ENCODE data around the gene TMEM37. TPM values are rescaled to one million over a fixed set of nuclear protein-coding genes. Genes with fewer than 3 reads are reported as not detected.

The TMEM37 gene
- total and polyA plus RNA-seq, 2 of the 13 experiments (the other 11 are each of a cell fraction or from before 2014, with no cell fraction given), result 37.7 to 115 TPM

GRCh38 chr2:119432851-119433522, 1.3 kb downstream of the TMEM37 start (continued):
- no peak for TF ChIP-seq ZNF329 (CRISPR knock-in tag; IDR thresholded peaks at IDR 0.05; ENCODE audit: low read depth)
- TF ChIP-seq ZEB1 (IDR thresholded peaks at IDR 0.05; ENCODE audit: insufficient replicate concordance, low read depth), result peak; percentile 67
- TF ChIP-seq PRPF4 (IDR thresholded peaks at IDR 0.05; ENCODE audit: low read depth, low read length, poor library complexity, severe bottlenecking), result no peak
- no peak for TF ChIP-seq SOX6 (IDR thresholded peaks at IDR 0.05)
- TF ChIP-seq SOX6 (CRISPR knock-in tag; IDR thresholded peaks at IDR 0.05), result 0 out of 2 replicates have a peak, but pooled peaks have one; percentile 14
- TF ChIP-seq ZFP41 (CRISPR knock-in tag; IDR thresholded peaks at IDR 0.05; ENCODE audit: borderline replicate concordance), result no peak
- no peak for TF ChIP-seq PPARG (CRISPR knock-in tag; conservative IDR thresholded peaks at IDR 0.05)
- no peak for TF ChIP-seq ELK4 (CRISPR knock-in tag; IDR thresholded peaks at IDR 0.05; ENCODE audit: borderline replicate concordance)
- TF ChIP-seq TRAFD1 (CRISPR knock-in tag; IDR thresholded peaks at IDR 0.05; ENCODE audit: borderline replicate concordance), result 0 out of 2 replicates have a peak, but pooled peaks have one; percentile 46
- TF ChIP-seq ZBTB46 (CRISPR knock-in tag; IDR thresholded peaks at IDR 0.05; ENCODE audit: borderline replicate concordance), result no peak
- no peak for TF ChIP-seq ZNF343 (CRISPR knock-in tag; IDR thresholded peaks at IDR 0.05)
- TF ChIP-seq NFE2 (CRISPR knock-in tag; IDR thresholded peaks at IDR 0.05), result no peak
- TF ChIP-seq AGO1 (IDR thresholded peaks at IDR 0.05; ENCODE audit: low read depth, low read length, poor library complexity, severe bottlenecking), result no peak
- no peak; the same call in 1 of the 2 replicates for TF ChIP-seq ARHGAP35 (CRISPR knock-in tag; IDR thresholded peaks at IDR 0.05; ENCODE audit: borderline replicate concordance)
- TF ChIP-seq SYNCRIP (IDR thresholded peaks at IDR 0.05; ENCODE audit: insufficient read depth, low read depth, low read length), result no peak
- no peak for TF ChIP-seq KMT2B (CRISPR knock-in tag; IDR thresholded peaks at IDR 0.05)
- TF ChIP-seq ZNF232 (CRISPR knock-in tag; IDR thresholded peaks at IDR 0.05; ENCODE audit: borderline replicate concordance), result peak; percentile 5; the same call in 1 of the 2 replicates
- TF ChIP-seq TCF12 (IDR thresholded peaks at IDR 0.05), result no peak
- 0 out of 2 replicates have a peak, but pooled peaks have one; percentile 13 for TF ChIP-seq TCF12 (CRISPR knock-in tag; IDR thresholded peaks at IDR 0.05)
- TF ChIP-seq MED8 (CRISPR knock-in tag; IDR thresholded peaks at IDR 0.05; ENCODE audit: insufficient replicate concordance), result no peak
- no peak for TF ChIP-seq IRF2 (CRISPR knock-in tag; IDR thresholded peaks at IDR 0.05)
- no peak for TF ChIP-seq HMGXB4 (CRISPR knock-in tag; IDR thresholded peaks at IDR 0.05; ENCODE audit: borderline replicate concordance in 1 of 2, low read depth in 1 of 2)
- TF ChIP-seq ELF3 (CRISPR knock-in tag; IDR thresholded peaks at IDR 0.05), result no peak
- TF ChIP-seq HIVEP1 (CRISPR knock-in tag; IDR thresholded peaks at IDR 0.05), result no peak

All from HepG2 (cell line).